Measurements from ENCODE around the gene FICD. TPM values are rescaled to one million over a fixed set of nuclear protein-coding genes. Genes with fewer than 3 reads are reported as not detected.

FICD gene
- total and polyA plus RNA-seq, 2 donors from 2014 or later = 5.1 to 8.5 TPM

DNA sequence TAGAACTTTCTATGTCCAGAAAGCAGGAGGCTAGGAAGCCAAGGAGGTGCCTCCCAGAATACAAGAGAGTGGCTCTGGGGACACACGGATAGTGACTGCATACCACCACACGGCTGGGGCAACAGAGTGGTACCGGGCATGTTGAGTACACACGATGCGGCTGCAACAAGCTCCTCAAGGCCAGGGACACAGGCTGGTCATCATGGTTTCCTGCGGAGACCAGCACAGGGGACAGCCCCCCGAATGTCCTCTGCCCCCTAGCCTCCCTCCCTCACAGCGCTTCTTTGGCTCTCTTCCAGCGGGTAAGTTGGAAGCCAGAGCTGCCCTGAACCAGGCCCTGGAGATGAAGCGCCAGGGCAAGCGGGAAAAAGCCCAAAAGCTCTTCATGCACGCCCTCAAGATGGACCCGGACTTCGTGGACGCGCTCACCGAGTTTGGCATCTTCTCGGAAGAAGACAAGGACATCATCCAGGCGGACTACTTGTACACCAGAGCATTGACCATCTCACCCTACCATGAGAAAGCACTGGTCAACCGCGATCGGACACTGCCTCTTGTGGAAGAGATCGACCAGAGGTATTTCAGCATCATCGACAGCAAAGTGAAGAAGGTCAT, 3.1 kb downstream of the FICD start:
- Histone ChIP-seq H3K4me3 (ENCODE audit: low read length in 3 of 3) (no peak overlapping the region), H3K9ac (ENCODE audit: low read length in 3 of 3) (no peak overlapping the region), H3K27me3 (ENCODE audit: control insufficient read depth, insufficient read depth, low read length) (no peaks in the 10 kb centered on the region), H3K9me3 (ENCODE audit: control insufficient read depth in 2 of 3, insufficient read depth in 1 of 3, low read length in 3 of 3) (no peaks in the 10 kb centered on the region), H3K36me3 (ENCODE audit: control insufficient read depth in 2 of 3, insufficient read depth in 3 of 3, low read length in 3 of 3) (peaks cover 7 to 30% (median 22%) of the 10 kb centered on the region in 3 donors), H3K4me1 (ENCODE audit: control insufficient read depth in 2 of 3, insufficient read depth in 2 of 3, low read depth in 1 of 3, low read length in 3 of 3) (peaks cover 0 to 13% (median 0%) of the 10 kb centered on the region in 3 donors), H3K27ac (ENCODE audit: low read depth in 2 of 2, low read length in 2 of 2) (no peak overlapping the region)
- TF ChIP-seq, protein P1, sequence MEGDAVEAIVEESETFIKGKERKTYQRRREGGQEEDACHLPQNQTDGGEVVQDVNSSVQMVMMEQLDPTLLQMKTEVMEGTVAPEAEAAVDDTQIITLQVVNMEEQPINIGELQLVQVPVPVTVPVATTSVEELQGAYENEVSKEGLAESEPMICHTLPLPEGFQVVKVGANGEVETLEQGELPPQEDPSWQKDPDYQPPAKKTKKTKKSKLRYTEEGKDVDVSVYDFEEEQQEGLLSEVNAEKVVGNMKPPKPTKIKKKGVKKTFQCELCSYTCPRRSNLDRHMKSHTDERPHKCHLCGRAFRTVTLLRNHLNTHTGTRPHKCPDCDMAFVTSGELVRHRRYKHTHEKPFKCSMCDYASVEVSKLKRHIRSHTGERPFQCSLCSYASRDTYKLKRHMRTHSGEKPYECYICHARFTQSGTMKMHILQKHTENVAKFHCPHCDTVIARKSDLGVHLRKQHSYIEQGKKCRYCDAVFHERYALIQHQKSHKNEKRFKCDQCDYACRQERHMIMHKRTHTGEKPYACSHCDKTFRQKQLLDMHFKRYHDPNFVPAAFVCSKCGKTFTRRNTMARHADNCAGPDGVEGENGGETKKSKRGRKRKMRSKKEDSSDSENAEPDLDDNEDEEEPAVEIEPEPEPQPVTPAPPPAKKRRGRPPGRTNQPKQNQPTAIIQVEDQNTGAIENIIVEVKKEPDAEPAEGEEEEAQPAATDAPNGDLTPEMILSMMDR (IDR thresholded peaks at IDR 0.05; ENCODE audit: borderline replicate concordance, extremely low read depth, insufficient read depth) = no peak
- FAIRE-seq (no peak), DNase-seq (no peak)
- intact Hi-C loops (cut with DNase I) = no loop called here

DNA sequence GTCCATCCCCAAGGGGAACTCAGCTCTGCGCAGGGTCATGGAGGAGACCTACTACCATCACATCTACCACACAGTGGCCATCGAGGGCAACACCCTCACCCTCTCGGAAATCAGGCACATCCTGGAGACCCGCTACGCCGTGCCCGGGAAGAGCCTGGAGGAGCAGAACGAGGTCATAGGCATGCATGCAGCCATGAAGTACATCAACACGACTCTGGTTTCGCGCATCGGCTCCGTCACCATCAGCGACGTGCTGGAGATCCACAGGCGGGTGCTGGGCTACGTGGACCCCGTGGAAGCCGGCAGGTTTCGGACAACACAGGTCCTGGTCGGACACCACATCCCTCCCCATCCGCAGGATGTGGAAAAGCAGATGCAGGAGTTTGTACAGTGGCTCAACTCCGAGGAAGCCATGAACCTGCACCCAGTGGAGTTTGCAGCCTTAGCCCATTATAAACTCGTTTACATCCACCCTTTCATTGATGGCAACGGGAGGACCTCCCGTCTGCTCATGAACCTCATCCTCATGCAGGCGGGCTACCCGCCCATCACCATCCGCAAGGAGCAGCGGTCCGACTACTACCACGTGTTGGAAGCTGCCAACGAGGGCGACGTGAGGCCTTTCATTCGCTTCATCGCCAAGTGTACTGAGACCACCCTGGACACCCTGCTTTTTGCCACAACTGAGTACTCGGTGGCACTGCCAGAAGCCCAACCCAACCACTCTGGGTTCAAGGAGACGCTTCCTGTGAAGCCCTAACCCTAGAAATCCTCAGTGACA, 3.8 kb downstream of the FICD start:
- intact Hi-C loops (cut with DNase I) = no loop called here
- no peak for DNase-seq
- no peaks in the 10 kb centered on the region for H3K27me3 ChIP-seq (ENCODE audit: control insufficient read depth, insufficient read depth, low read length)
- no peaks in the 10 kb centered on the region for H3K9me3 ChIP-seq (ENCODE audit: control insufficient read depth in 2 of 3, insufficient read depth in 1 of 3, low read length in 3 of 3)
- no peak overlapping the region for H3K27ac ChIP-seq (ENCODE audit: low read depth in 2 of 2, low read length in 2 of 2)
- peaks cover 8 to 37% (median 28%) of the 10 kb centered on the region in 3 donors for H3K36me3 ChIP-seq (ENCODE audit: control insufficient read depth in 2 of 3, insufficient read depth in 3 of 3, low read length in 3 of 3)
- H3K9ac ChIP-seq (ENCODE audit: low read length in 3 of 3) = no peak overlapping the region
- FAIRE-seq = no peak
- TF ChIP-seq, protein P1 (IDR thresholded peaks at IDR 0.05; ENCODE audit: borderline replicate concordance, extremely low read depth, insufficient read depth) = no peak
- H3K4me3 ChIP-seq (ENCODE audit: low read length in 3 of 3) = no peak overlapping the region
- H3K4me1 ChIP-seq (ENCODE audit: control insufficient read depth in 2 of 3, insufficient read depth in 2 of 3, low read depth in 1 of 3, low read length in 3 of 3) = peaks cover 0 to 13% (median 0%) of the 10 kb centered on the region in 3 donors

DNA sequence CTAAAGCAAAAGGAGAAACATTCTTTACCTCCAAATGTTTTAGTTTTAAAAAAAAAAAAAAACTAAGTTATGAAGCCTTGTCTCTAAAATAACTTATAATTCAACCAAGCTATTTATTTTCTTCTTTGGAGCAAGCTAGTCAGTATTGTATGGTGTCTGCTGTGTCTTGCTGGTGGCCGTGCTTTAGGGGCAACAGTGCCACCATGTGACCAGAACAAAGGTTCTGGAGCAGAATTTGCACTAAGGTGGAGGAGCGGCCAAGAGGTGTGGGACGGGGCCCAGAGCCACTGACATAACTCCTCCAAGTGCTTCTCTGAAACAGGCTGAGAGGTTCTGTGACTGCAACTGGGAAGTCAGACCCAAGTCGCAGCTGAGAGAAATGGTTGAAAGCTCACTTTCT, 4.5 kb downstream of the FICD start:
- intact Hi-C loops (cut with DNase I) = no loop called here
- Histone ChIP-seq H3K9ac (ENCODE audit: low read length in 3 of 3) (no peak overlapping the region), H3K9me3 (ENCODE audit: control insufficient read depth in 2 of 3, insufficient read depth in 1 of 3, low read length in 3 of 3) (no peaks in the 10 kb centered on the region), H3K4me3 (ENCODE audit: low read length in 3 of 3) (no peak overlapping the region), H3K27me3 (ENCODE audit: control insufficient read depth, insufficient read depth, low read length) (no peaks in the 10 kb centered on the region), H3K36me3 (ENCODE audit: control insufficient read depth in 2 of 3, insufficient read depth in 3 of 3, low read length in 3 of 3) (peaks cover 8 to 43% (median 34%) of the 10 kb centered on the region in 3 donors), H3K27ac (ENCODE audit: low read depth in 2 of 2, low read length in 2 of 2) (no peak overlapping the region), H3K4me1 (ENCODE audit: control insufficient read depth in 2 of 3, insufficient read depth in 2 of 3, low read depth in 1 of 3, low read length in 3 of 3) (peaks cover 0 to 13% (median 0%) of the 10 kb centered on the region in 3 donors)
- TF ChIP-seq, protein P1 (IDR thresholded peaks at IDR 0.05; ENCODE audit: borderline replicate concordance, extremely low read depth, insufficient read depth) = peak; percentile 6
- FAIRE-seq = no peak
- no peak for DNase-seq

All from kidney (tissue), 14 donors.